GM19468 (cell line): ENCODE measurements around the gene TREML4.
"Not testable (repeated sequence)": the region's sequence is repeated elsewhere in the genome, so short reads cannot be mapped to it uniquely, and the experiment has no call there.

Experiments used
- ATAC-seq: cut with Tn5 transposase; IDR thresholded peaks from one replicate; pipeline ENCODE4 v1.9.1; 2021; ENCODE audit warnings: mild to moderate bottlenecking, moderate library complexity, moderate number of reproducible peaks; ENCODE audit not compliant: unreplicated experiment; ENCODE audit errors: extremely low read depth

Gene TREML4, protein sequence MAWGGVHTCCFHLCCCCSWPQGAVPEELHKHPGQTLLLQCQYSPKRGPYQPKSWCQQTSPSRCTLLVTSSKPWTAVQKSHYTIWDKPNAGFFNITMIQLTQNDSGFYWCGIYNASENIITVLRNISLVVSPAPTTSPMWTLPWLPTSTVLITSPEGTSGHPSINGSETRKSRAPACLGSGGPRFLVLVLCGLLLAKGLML

DNA sequence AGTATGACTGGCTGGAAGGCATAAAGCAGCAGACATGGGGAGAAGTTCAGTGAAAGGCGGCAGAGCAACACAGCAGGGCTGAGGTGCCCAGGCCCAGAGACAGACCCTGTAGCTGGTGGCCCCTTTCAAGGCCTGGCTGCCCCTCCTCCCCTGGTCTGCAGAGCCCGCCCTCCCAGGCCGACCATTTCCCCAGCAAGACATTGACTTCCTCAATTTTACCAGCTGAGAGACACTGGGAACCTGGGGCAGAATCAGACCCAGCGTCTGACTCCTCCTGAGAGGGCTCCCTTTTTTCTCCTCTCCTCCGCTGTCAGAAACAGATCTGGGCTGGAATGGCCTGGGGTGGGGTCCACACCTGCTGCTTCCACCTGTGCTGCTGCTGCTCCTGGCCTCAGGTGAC lies at the start of gene TREML4:
Gene TREML4, plus strand, starts transcription at position 254 of the 400 bp plus-strand sequence. Its CDS starts 79 bp downstream, at position 333.
- no peak for ATAC-seq

DNA sequence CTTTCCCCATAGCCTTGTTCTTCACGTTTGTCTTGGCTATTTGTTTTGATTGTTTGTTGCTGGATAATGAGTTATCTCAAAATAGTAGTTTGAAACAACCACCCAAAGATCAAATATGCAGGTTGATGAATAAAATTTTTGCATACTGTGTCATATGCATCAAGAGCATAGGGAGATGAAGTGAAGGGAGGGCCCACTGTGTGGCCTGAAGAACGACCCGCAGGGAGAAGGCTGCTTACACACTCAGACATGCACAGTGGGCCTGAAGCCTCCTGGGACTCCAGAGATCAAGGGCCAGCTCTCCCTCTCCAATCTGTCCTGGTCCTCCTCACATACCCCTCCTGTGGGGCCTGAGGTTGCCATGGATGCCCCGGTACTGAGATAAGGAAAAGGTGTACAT lies 49.0 kb upstream of the TREML4 start:
- no peak for ATAC-seq

DNA sequence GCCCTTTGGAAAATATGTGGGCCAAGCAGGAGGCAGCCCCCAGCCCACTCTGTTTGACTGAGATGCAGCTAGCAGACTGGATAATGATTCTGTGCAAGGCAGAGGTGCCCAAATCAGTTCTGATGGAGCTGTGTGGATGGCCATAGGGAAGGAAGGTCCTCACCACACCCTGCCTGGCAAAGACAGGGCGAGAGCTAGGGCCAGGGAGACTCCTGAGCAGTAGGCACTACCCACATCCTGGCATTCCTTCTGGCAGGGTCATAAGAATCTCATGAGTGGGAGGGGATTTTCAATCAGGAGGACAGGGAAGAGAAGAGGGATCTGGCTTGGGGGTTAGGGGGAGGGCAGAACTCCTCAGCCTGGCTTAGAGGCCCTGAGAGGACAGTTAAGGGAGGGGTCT lies 46.6 kb upstream of the TREML4 start:
- no peak for ATAC-seq

DNA sequence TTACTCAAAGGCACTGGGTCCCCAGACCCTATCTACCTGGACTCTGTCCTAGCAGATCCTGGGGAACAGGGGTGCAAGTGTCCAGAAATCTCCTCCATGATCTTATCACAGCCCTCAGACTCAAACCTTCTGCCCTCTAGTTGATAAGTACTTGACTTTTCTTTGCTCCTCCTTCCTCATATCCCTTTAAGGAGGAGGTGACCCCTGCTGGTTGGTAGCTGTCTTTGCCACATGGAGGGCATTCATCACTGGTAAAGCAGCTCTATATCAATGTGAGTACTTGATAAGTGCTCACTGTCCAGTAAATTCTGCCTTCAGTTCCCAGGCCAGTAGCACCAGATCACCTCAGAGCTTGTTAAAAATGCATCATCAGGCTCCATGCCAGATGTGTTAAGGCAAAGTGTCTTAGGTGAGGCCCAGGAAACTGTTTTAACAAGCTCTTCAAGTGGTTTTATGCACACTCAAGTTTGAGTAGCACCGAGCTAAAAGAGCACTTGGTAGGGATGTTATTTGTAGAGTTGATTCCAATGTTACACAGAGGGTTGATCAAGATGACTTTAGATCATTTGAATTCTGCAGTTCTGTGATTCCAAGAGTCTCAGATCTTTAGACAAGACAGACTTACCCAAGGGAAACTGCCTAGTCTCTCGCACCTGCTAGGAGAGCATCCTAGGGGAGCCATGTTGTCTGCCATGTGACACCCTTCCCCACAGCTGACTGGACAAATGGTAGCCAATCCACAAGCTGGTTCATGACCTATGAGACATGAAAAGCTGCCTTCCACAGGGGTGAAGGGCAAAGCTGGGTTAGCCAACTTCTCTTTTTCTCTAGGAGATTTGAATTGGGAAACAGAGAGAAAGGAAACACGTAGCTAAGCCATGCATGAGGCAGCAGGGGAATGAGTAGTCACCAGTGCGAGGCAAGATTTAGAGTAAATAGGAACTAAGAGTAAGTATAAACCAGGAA lies 45.8 kb upstream of the TREML4 start:
- no peak for ATAC-seq

DNA sequence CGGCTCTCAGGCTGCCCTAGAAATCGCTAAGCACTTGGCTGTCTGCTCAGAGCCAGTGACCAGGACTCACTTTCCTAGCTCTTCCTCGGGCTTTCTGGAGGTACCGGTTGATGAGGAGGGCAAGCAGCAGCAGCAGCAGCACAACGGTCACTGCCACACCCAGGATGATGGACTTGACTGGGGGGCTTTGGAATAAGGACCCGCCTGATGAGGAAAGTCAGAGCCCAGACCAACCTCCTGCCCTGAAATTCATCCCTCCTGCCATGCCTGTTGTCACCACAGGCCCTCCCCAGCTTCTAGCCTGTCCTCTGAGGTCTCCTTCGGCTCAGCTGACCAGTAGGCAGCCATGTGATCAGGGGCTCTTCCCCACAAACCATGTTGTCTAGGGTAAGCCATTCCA lies 43.4 kb upstream of the TREML4 start:
- ATAC-seq, result no peak

DNA sequence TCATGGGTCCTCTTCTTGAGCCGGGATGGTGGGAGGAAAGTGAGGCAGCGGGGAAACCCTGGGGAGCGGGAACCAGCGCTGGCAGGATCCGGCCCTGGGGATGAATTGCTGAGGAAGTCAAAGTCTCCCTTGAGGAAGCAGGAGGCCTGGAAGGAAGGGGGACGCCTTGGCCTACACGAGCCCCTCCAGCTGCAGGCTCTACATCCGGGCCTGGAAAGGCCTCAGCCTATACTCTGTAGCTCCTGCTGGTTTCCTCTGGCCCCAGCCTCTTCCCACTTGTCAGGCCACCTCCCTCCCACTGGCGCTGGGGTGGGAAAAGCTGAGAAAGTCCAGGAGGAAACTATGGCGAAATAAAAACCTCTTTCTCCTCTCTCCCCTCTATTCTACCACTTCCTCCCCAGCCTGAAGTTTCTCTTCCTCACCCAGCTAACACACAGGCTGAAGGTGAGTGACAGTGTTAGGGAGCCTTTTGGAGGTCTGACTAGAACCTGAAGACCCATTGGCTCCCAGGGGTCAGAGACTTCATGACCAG lies 42.1 kb upstream of the TREML4 start:
- no peak for ATAC-seq

DNA sequence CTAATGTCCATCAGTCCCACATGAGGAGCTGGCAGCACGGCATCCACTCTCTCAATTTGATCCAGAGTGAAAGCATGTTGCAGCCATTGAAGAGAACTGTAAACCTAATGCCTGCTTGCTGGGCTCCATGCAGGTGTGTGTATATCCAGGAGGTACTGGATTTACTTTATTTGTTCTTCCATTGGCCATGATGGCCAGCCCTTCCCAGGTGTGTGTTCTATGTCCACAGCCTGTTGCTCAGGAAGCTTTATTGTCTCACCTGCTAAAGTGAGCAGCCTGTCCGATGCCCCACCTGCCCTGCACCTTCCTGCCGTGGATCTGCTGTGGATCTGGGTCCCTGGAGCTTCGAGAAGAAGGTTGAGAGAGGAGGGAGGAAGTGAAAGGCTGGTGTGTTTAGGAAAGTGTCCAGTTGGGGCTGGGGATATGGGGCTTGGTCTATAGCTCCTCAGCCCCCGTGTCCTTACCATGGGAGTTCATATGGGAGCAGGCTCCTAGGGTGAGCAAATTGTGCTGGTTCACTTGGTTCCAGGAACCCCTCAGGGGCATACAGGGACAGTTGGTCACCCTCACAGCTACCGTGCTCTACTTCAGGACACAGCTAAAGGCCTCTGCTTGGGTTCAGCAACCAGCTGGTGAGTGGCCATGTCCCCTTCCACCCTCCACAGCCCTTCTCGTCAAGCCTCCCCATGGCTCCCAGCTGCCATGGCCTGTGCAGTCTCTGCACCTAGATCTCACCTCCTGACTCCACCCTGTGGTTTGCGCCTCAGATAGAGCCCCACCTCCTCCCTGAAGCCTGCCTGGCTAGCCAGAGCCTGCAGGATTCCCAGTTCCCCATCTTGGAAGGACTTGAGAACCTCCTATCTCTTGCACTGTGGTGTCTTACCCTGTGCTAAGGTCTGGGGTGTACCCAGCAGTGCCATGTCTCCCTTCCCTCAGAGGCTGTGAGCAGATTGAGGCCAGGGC lies 39.9 kb upstream of the TREML4 start:
- no peak for ATAC-seq

DNA sequence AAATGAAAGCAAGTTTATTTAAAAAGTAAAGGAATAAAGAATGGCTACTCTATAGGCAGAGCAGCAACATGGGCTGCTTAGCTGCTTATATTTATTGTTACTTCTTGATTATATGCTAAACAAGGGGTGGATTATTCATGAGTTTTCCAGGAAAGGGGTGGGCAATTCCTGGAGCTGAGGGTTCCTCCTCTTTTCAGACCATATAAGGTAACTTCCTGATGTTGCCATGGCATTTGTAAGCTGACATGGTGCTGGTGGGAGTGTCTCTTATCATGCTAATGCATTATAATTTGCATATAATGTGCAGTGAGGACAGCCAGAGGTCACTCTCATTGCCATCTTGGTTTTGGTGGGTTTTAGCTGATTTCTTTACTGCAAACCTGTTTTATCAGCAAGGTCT lies 39.1 kb upstream of the TREML4 start:
- not testable (repeated sequence) for ATAC-seq

DNA sequence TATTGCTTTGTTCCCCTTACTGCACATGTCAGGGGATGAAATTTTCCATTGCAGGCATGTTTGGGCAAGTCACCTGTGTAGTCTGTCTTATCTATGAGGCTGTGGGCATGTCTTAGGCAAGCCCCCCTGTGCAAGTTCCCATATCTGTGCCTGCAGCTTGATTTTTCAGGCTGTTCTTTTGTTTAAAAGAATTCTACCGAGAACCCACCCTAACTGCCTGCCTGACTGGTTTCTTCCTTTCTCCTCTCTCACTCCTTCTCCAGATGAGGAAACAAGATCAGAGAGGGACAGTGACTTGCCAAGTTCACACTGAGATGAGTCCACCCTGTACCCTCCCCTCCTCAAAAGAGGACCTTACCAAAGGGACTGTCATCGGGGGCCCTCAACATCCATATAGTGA lies 38.2 kb upstream of the TREML4 start:
- ATAC-seq, result no peak

DNA sequence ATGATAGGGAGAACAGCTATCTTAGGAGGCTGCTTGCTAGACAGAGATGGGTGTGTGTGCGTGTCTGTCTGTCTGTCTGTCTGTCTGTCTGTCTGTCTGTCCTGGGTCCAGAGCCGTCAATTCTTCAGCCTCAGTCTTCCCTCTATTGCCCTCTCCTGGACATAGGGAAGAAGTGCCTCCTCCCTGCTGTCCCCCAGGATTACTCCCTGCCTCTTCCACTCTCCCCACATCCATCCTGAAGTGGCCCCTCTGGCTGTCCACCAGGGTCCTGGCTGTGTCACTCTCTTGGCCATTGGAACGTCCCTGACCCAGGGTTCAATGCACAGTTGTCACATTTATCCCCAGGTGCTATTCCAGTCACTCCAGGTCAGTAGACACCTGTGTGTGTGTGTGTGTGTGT lies 37.4 kb upstream of the TREML4 start:
- no peak for ATAC-seq

DNA sequence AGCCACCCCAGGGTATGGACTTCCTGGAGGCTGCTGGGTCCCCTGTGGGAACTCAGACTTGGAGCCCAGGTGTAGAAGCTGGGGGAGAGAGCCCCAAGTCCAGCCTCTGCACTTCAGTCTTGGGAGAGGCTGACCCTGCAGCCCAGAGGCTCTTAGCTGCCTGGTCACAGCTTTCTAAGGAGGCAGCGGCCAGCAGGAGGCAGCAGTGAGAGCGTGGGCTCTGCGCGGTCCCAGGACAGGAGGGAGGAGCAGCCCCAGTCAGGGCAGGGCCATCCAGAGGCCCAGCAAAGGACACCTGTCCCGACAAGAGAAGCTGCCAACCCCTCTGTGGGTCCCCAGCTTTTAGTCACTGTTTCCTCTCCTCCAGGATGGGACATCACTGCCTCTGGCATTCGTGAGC lies 36.6 kb upstream of the TREML4 start:
- no peak for ATAC-seq

DNA sequence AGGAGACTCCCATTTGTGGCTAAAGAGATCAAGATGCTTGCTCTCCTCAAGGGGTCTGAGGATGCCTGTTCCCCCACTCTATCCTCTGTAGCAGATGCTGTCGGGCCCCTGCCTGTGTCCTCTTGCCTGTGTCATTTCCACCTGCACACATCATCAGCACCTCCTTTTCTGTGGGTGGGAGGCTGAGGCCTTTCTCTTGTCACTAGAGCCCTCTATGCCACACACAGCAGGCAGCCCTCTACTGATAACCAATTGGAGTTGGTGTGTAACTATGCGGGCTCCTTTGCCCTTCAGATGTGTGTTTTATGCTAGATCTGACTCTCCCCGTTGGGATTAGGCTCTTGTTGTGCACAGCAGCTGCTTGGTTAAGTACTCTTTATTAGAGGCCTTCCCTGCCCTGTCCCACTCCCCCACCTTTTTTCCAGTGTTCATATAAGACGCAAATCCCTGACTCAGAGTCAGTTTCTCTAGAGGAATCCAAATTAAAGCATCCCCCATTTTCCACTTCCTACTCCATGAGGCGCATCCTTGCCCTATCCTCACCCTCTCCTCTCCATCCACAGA lies 34.9 kb upstream of the TREML4 start:
- ATAC-seq, result no peak

DNA sequence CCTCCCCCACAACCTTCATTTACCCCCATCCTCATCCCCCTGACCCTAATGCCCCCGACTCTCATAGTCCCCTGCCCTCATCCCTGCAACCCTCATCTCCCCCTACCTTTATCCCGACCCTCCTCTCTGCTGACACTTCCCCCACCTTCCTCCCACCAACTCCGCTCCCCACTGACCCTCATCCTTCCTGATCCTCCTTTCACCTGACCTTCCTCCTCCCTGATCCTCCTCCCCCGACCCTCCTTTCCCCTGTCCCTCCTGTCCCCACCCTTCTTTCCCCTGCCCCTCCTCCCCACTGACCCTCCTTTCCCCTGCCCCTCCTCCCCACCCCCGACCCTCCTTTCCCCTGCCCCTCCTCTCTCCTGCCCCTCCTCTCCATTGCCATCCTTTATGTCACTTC lies 34.3 kb upstream of the TREML4 start:
- no peak for ATAC-seq

DNA sequence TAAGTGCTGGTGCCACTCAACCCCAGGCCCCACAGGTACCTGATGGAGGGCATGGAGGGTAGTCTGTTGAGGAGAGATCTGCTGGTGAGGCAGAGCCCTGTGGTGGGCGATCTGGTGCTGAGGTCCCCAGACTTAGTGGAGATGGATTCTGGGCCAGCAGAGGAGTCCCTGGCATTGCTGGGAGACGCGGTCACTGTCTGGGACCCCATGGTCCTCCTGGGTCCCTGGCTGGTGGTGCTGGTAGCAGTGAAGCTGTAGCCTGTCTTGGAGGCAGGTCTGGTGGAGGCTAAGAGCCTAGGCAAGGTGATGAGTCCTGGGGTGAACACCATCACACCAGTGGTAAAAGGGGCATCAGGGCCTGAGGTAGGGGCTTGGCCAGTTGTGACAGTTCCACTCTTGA lies 33.8 kb upstream of the TREML4 start:
- ATAC-seq, result no peak

DNA sequence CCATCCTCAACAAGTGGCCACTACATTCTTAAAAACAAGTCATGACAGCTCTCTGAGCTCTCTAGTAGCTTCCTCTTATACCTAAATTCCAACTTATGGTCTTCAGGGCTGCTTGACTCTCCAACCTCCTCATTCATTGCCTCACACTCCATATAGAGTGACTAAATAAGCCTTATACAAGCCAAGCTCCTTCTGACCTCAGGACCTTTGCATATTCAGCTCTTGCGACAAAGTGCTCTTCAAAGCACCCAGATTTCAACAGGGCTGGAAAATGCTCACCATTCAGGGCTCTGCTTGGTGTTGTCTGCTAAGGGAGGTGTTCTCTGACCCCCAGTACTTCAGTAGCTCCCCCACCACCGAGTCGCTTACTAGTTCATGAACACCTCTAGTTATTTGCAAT lies 30.9 kb upstream of the TREML4 start:
- ATAC-seq, result no peak

DNA sequence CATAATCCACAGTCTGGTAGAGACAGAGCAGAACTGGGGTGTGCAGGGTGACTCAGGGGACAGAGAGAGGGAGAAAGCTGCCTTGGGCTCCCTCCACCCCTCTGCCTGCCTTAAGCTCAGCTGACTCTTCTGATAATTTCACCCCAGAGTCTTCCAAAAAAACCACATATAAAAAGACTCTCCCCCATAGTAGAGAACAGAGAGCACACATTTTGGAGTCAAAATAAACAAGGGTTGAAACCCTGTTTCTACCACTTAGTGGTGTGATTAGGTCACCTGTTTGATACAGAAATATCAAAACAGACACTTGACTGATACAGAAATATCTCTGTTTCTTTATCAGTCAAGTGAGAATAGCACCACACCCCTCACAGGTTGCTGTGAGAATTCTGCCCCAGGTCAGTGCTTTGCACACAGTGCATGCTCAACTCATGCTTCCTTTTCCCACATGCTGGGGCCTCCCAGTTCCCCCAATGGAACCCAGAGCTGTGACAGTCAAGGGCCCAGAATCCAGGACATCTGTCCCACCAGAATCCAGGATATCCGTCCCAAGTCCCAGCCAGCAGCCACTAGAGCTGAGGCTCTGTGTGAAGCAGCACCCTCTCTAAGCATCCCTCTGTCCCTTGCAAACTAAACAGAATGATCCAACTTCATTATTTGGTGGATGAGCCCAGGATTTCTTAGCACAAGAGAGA lies 28.4 kb upstream of the TREML4 start:
- ATAC-seq, result no peak

DNA sequence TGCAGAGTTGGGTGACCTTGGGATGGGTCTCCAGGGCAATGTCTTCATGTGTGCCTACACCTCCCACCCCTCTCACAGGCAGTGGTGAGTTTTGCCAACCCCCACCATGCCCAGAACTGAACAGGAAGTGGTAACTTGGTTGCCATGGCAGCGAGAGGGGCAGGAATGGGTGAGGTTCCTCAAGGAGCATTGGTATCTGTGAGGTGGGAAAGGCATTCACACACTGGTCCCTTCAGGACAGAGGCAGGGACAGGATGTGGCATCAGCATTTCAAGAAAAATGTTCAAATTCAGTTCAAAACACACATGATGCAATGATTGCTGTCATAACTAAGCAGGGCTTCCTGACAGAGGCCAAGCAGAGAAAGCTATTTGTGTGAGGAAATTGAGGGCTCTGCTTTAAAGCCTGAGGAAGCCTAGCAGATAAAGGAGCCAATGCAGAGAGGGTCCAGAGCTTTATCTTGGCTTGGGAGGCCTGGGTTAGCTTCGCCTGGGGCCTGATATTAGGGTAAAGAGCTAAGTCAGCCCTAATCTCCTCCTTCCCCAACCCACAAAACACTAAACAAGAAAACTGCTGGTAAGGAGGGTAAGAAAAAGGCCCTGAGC lies 27.8 kb upstream of the TREML4 start:
- ATAC-seq, result no peak

DNA sequence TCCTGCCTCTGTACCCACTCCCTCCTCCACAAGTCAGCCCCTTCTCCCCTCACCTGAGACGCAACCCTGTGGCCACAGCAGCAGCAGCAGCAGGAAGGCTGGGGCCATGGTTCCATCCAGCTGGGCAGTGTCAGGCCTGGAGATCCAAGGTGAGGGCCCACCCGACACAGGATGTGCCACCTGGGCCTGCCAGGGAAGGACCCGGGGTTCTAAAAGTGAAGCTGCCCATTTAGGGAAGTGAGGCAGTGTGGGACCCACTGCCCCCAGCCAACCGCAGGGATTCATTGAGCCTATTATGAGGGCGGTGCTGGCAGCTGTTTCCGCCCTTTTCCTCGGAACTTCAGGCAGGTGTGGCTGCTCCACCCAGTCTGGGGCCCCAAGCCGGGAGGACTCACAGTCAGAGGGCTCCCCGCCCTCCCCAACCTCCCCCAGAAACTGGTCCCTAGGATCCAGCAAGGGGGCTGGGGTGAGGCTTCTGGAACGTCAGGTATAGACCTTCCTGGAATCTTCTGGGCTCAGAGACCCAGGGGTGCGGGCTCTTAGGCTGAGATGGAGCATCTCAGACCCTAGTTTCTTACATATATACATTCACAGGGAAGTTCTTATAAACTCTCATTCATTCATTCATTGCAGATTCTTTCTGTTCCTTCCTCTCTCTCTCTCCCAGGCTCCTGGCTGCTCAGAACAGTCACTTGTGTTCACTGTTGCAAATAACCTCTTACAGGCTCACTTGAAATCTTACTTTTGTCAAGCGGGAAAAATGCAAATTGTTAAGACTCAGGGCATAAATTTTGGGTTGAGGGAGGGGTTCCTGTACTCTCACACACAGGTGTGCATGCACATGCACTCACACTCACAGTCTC lies 27.0 kb upstream of the TREML4 start, which contains the start of gene TREML2:
Gene TREML2, minus strand, starts transcription at position 249 of the 863 bp plus-strand sequence. Its CDS starts 141 bp downstream, at position 108.
- no peak for ATAC-seq
